CD4-positive, alpha-beta T cell (primary cell): ENCODE measurements around the gene KIF21A. TPM values are rescaled to one million over a fixed set of nuclear protein-coding genes. Genes with fewer than 3 reads are reported as not detected.

Experiments used
- ATAC-seq: fragments of 200-7000 bp; cut with Tn5 transposase; one replicate; pipeline ENCODE4 v1.10.0; 2022; ENCODE audit warnings: mild to moderate bottlenecking; ENCODE audit not compliant: poor library complexity
- CTCF ChIA-PET: fragments of 350-600 bp; sonication (Branson Sonifier 250); formaldehyde crosslinking; loops from one replicate; lab custom pipeline; 2021; ENCODE audit warnings: antibody characterized with exemption, inconsistent platforms; lab: Charles Lee
- POLR2A ChIA-PET: fragments of 350-600 bp; sonication (Branson Sonifier 250); formaldehyde crosslinking; loops from one replicate; lab custom pipeline; 2021; ENCODE audit warnings: antibody characterized with exemption, inconsistent platforms; lab: Charles Lee
- DNase-seq, 14 experiments: peaks; one replicate each; pipeline ENCODE4 v3.0.0-alpha.2; 2013 to 2020; ENCODE audit warnings: mixed read lengths in 2 of 14
- H3K27ac ChIP-seq, 2 donors: one replicate each; pipeline versions ENCODE4 v1.5.1 to v1.7.0; 2013; ENCODE audit warnings: low read length in 2 of 2, low read depth in 1 of 2, mild to moderate bottlenecking in 1 of 2
- H3K27me3 ChIP-seq, 2 experiments: 1 replicate in 1 of 2; 2 replicates in 1 of 2; pipeline versions ENCODE4 v1.6.1 to v1.7.0; 2013; ENCODE audit warnings: low read length in 2 of 2, control low read depth in 1 of 2, mild to moderate bottlenecking in 1 of 2, moderate library complexity in 1 of 2; ENCODE audit not compliant: insufficient read depth in 2 of 2, control insufficient read depth in 1 of 2
- H3K36me3 ChIP-seq: one replicate; pipeline ENCODE4 v1.6.1; 2013; ENCODE audit warnings: low read length, control low read depth; ENCODE audit not compliant: insufficient read depth
- H3K4me1 ChIP-seq: one replicate; pipeline ENCODE4 v1.6.1; 2013; ENCODE audit warnings: low read length, control low read depth; ENCODE audit not compliant: insufficient read depth
- H3K4me3 ChIP-seq: one replicate; pipeline ENCODE4 v1.5.1; 2013; ENCODE audit warnings: mild to moderate bottlenecking, low read length, moderate library complexity
- H3K9me3 ChIP-seq, 2 experiments: 1 replicate in 1 of 2; 2 replicates in 1 of 2; pipeline versions ENCODE4 v1.6.1 to v1.7.0; 2013; ENCODE audit warnings: low read length in 2 of 2, mild to moderate bottlenecking in 2 of 2, control low read depth in 1 of 2, moderate library complexity in 1 of 2; ENCODE audit not compliant: control insufficient read depth in 1 of 2, insufficient read depth in 1 of 2
- H3K27ac Mint-ChIP-seq: one replicate; pipeline ENCODE4 v1.8.0; 2020; ENCODE audit warnings: mixed read lengths
- H3K27me3 Mint-ChIP-seq: one replicate; pipeline ENCODE4 v1.8.0; 2021; ENCODE audit warnings: mixed read lengths
- H3K36me3 Mint-ChIP-seq: one replicate; pipeline ENCODE4 v1.8.0; 2021; ENCODE audit warnings: low read depth, mixed read lengths
- H3K4me1 Mint-ChIP-seq: one replicate; pipeline ENCODE4 v1.8.0; 2021; ENCODE audit warnings: low read depth, mixed read lengths
- H3K4me3 Mint-ChIP-seq: one replicate; pipeline ENCODE4 v1.8.0; 2020; ENCODE audit warnings: mild to moderate bottlenecking, mixed read lengths
- H3K9me3 Mint-ChIP-seq: one replicate; pipeline ENCODE4 v1.8.0; 2020; ENCODE audit warnings: mixed read lengths
- CTCF ChIP-seq: fragments of 200-600 bp; IDR thresholded peaks from one replicate; pipeline ENCODE4 v1.8.0; 2022; ENCODE audit warnings: antibody characterized with exemption, mild to moderate bottlenecking
- intact Hi-C, 2 experiments: fragments of 100-400 bp; cut with DNase I in 1 of 2; cut with micrococcal nuclease in 1 of 2; formaldehyde crosslinking; loops; one replicate each; pipeline versions ENCODE4 v1.15.1 to v1.9.0; 2023 to 2025; cut with DNase I, micrococcal nuclease
- total RNA-seq, 174 experiments: library from RNA in 2 of 174; stranded (reverse) in 2 of 174; gene quantifications; one replicate each; pipeline ENCODE4 v1.2.3 and lab custom pipeline; 2021 to 2026

KIF21A gene
- total RNA-seq, 2 experiments from 2014 or later, result 3.2 to 3.4 TPM

GRCh38 chr12:39393890-39394289 is 49.0 kb downstream of the KIF21A start:
- ChIA-PET POLR2A (no interaction called here), CTCF (no interaction called here)
- H3K4me3 Mint-ChIP-seq, result no peak overlapping the region
- no peaks in the 10 kb centered on the region for H3K36me3 Mint-ChIP-seq
- no peaks in the 10 kb centered on the region for H3K9me3 Mint-ChIP-seq
- Histone ChIP-seq H3K27me3 (no peaks in the 10 kb centered on the region), H3K9me3 (no peaks in the 10 kb centered on the region), H3K27ac (no peak overlapping the region), H3K4me3 (no peak overlapping the region), H3K36me3 (no peaks in the 10 kb centered on the region), H3K4me1 (no peaks in the 10 kb centered on the region)
- DNase-seq (no peak), ATAC-seq (no peak)
- H3K4me1 Mint-ChIP-seq, result no peaks in the 10 kb centered on the region
- intact Hi-C loops, result no loop called here
- no peak overlapping the region for H3K27ac Mint-ChIP-seq
- no peak for TF ChIP-seq CTCF
- H3K27me3 Mint-ChIP-seq, result no peaks in the 10 kb centered on the region

GRCh38 chr12:39393179-39393578 is 49.7 kb downstream of the KIF21A start:
- no peaks in the 10 kb centered on the region for H3K36me3 Mint-ChIP-seq
- ChIA-PET CTCF (no interaction called here), POLR2A (no interaction called here)
- H3K4me3 Mint-ChIP-seq, result no peak overlapping the region
- Histone ChIP-seq H3K36me3 (no peaks in the 10 kb centered on the region), H3K27ac (no peak overlapping the region), H3K27me3 (no peaks in the 10 kb centered on the region), H3K4me1 (no peaks in the 10 kb centered on the region), H3K9me3 (no peaks in the 10 kb centered on the region), H3K4me3 (no peak overlapping the region)
- no peaks in the 10 kb centered on the region for H3K4me1 Mint-ChIP-seq
- DNase-seq, result no peak
- H3K9me3 Mint-ChIP-seq, result no peaks in the 10 kb centered on the region
- no peak for TF ChIP-seq CTCF
- intact Hi-C loops, result no loop called here
- H3K27ac Mint-ChIP-seq, result no peak overlapping the region
- H3K27me3 Mint-ChIP-seq, result no peaks in the 10 kb centered on the region
- ATAC-seq, result no peak

GRCh38 chr12:39392154-39392925 is 50.6 kb downstream of the KIF21A start:
- POLR2A ChIA-PET, result no interaction called here
- Mint-ChIP-seq H3K27me3 (no peaks in the 10 kb centered on the region), H3K36me3 (no peaks in the 10 kb centered on the region), H3K9me3 (no peaks in the 10 kb centered on the region), H3K4me3 (no peak overlapping the region), H3K27ac (no peak overlapping the region), H3K4me1 (no peaks in the 10 kb centered on the region)
- Histone ChIP-seq H3K36me3 (no peaks in the 10 kb centered on the region), H3K27me3 (no peaks in the 10 kb centered on the region), H3K4me3 (no peak overlapping the region), H3K9me3 (no peaks in the 10 kb centered on the region), H3K4me1 (no peaks in the 10 kb centered on the region), H3K27ac (no peak overlapping the region)
- intact Hi-C loops, result no loop called here
- DNase-seq (no peak), ATAC-seq (no peak)
- CTCF ChIA-PET, result no interaction called here
- no peak for TF ChIP-seq CTCF
